Airway epithelial cell (primary cell): ENCODE results near the gene PALB2. TPM values are rescaled to one million over a fixed set of nuclear protein-coding genes. Genes with fewer than 3 reads are reported as not detected.

Source experiments
- total RNA-seq: library from RNA; depleted of rRNA; stranded (reverse); fragments of >200 nt; gene quantifications from 2 replicates; pipeline ENCODE4 v1.2.3, GENCODE V29; 2015

Gene PALB2
- total RNA-seq, result 11.8 and 12.2 TPM in 2 replicates

DNA sequence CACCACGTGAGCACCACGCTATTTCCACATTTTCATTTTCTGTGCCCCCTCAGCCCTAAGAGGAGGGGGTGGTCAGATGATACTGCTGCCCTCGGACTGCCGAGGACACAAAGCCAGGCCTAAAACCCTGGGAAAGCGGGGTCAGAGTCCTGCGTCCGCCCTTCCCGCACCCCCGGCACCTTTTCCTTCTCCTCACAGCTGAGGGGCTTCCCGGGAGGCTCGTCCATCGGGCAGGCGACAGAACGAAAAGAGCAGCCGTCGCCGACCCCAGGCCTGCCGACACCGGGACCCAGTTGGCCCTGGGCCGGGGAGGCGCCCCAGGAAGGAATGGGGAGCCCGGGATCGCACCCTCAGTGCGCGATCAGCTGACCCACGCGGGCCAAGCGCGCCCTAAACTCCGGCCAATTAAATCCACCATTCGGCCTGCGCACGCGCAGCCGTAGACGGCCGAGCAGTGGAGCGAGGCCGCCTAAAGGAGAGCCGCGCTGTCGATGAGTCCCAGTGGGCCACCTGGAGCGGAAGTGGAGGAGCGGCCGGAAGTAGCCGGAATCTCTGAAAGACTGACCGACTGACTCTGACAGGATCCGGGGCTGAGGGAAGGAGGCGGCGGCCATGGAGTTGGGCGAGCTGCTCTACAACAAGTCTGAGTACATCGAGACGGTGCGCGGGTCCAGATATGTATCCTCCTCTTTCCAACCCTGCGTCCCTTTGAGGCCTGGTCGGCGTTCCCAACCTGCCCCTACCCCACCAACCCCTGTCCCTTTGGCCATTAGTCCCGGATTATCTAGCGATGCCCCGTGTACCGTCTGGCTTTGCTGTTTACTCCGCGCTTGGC is at the start of gene PALB2, which contains the start of gene DCTN5:
TSS of gene PALB2 (minus strand) at position 380 of the 835 bp plus-strand sequence. CDS start at position 227, 153 bp downstream.
TSS of gene DCTN5 (plus strand) at position 536 of the 835 bp plus-strand sequence. CDS start at position 613, 77 bp downstream.

GRCh38 chr16:23678430-23679273 is 37.5 kb upstream of the PALB2 start, which contains the start of gene PLK1:
TSS of gene PLK1 (plus strand) at chr16:23678889. CDS start at chr16:23678933, 44 bp downstream.

DNA sequence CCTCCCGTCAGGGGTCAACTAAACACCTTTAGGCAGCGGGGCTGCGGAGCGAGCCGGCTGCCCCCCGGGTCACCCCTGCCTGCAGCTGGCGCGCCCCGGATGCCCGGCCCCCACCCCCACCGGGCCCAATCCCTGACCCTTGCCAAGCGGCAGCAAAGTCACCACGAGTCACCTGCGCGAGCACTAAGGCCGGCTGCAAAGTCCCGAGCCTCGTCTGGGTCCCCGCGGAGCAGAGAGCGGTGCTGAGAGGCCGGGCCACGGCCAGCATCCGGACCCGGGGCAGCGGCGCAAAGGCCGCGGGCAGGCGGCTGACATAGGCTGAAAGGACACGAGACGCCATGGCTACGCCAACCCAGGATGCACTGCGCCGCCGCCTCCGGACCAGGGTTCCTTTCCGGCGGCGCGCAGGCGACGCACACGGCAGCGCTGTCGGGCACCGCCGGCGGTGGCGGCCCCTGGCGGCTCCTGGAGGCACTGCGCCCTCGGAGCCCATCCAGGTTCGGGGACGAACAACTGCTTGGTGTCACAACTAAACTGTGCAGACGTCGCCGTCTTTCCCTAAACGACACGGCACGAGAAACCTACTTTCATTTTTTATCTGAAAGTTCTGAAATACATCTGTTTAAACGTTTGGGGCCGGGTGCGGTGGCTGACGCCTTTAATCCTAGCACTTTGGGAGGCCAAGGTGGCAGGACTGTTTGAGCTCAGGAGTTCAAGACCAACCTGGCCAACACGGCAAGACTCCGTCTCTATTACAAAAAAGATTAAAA is 45.0 kb downstream of the PALB2 start, which contains the start of gene NDUFAB1:
TSS of gene NDUFAB1 (minus strand) at position 366 of the 770 bp plus-strand sequence. CDS start at position 340, 26 bp downstream.

GRCh38 chr16:23556881-23557778 is 84.0 kb downstream of the PALB2 start, which contains the start of the genes EARS2 and UBFD1:
TSS of gene EARS2 (minus strand) at chr16:23557350. CDS start at chr16:23557343, 7 bp downstream.
TSS of gene UBFD1 (plus strand) at chr16:23557727. CDS start at chr16:23557743, 16 bp downstream.

Other genes with a start within 250 kb of the PALB2 start
- gene COG7, start 188.1 kb downstream of the PALB2 start, total RNA-seq, result 6.8 and 10.2 TPM in 2 replicates
- 12.4 and 21.6 TPM in 2 replicates for gene GGA2, start 130.8 kb downstream of the PALB2 start, total RNA-seq
- 33.3 and 51.0 TPM in 2 replicates for gene EARS2, start 84.0 kb downstream of the PALB2 start, total RNA-seq
- gene UBFD1, start 83.6 kb downstream of the PALB2 start, total RNA-seq, result 84.5 and 106 TPM in 2 replicates
- 173 and 197 TPM in 2 replicates for gene NDUFAB1, start 45.0 kb downstream of the PALB2 start, total RNA-seq
- gene DCTN5, start 156 bp upstream of the PALB2 start, total RNA-seq, result 47.9 and 48.0 TPM in 2 replicates
- 53.6 and 57.6 TPM in 2 replicates for gene PLK1, start 37.6 kb upstream of the PALB2 start, total RNA-seq
- 0.28 and 0.49 TPM in 2 replicates for gene ERN2, start 71.9 kb upstream of the PALB2 start, total RNA-seq
- 0.37 and 0.85 TPM in 2 replicates for gene CHP2, start 113.7 kb upstream of the PALB2 start, total RNA-seq
- gene PRKCB, start 194.7 kb upstream of the PALB2 start, total RNA-seq, result not detected in 2 replicates